IMR-90 (cell line): ENCODE data around the gene UGT2B28. TPM values are rescaled to one million over a fixed set of nuclear protein-coding genes. Genes with fewer than 3 reads are reported as not detected.
"Not testable (repeated sequence)": the region's sequence is repeated elsewhere in the genome, so short reads cannot be mapped to it uniquely, and the experiment has no call there.

Experiments
- ATAC-seq: fragments of 200-7000 bp; cut with Tn5 transposase; 2 replicates; pipeline ENCODE4 v1.9.1; 2020; ENCODE audit warnings: low read depth, mild to moderate bottlenecking, moderate library complexity
- BruUV-seq: library from RNA; stranded (reverse); fragments of 400-500 nt; replicated peaks from 2 replicates; lab custom pipeline; 2021; lab: Mats Ljungman, UMichigan
- CTCF ChIA-PET: fragments of 300-600 bp; formaldehyde crosslinking; extraction: SDS; loops from one replicate; lab custom pipeline; 2021; ENCODE audit warnings: antibody characterized with exemption; lab: Yijun Ruan, JAX
- POLR2A ChIA-PET: fragments of 300-600 bp; sonication (Branson Sonifier 250); formaldehyde crosslinking; loops from one replicate; lab custom pipeline; 2022; ENCODE audit warnings: antibody characterized with exemption; ENCODE audit not compliant: unreplicated experiment; lab: Charles Lee
- DNase-seq: peaks from one replicate; pipeline ENCODE4 v3.0.0; 2013
- H2AFZ ChIP-seq: replicated peaks from 2 replicates; pipeline ENCODE3; 2013; ENCODE audit warnings: low read length, mild to moderate bottlenecking; ENCODE audit not compliant: poor library complexity
- H2AK5ac ChIP-seq: 2 replicates; pipeline ENCODE4 v1.6.1; 2013; ENCODE audit warnings: low read depth, low read length, inconsistent platforms
- H2AK9ac ChIP-seq: replicated peaks from 2 replicates; pipeline ENCODE3; 2013; ENCODE audit warnings: mild to moderate bottlenecking, low read depth, low read length, moderate library complexity; ENCODE audit not compliant: poor library complexity
- H2BK120ac ChIP-seq: 2 replicates; pipeline ENCODE4 v1.6.1; 2013; ENCODE audit warnings: low read depth, low read length, inconsistent platforms
- H2BK15ac ChIP-seq: 3 replicates; pipeline ENCODE4 v1.6.1; 2013; ENCODE audit warnings: low read depth, low read length, inconsistent platforms
- H2BK20ac ChIP-seq: 2 replicates; pipeline ENCODE4 v1.6.1; 2013; ENCODE audit warnings: low read depth, mild to moderate bottlenecking, inconsistent platforms, low read length, moderate library complexity
- H2BK5ac ChIP-seq: 2 replicates; pipeline ENCODE4 v1.6.1; 2013; ENCODE audit warnings: mild to moderate bottlenecking, low read depth, low read length, inconsistent platforms; ENCODE audit not compliant: poor library complexity, severe bottlenecking
- H3K14ac ChIP-seq: replicated peaks from 2 replicates; pipeline ENCODE4 v1.6.1; 2013; ENCODE audit warnings: low read depth, low read length, inconsistent platforms
- H3K18ac ChIP-seq: 2 replicates; pipeline ENCODE4 v1.6.1; 2013; ENCODE audit warnings: low read depth, low read length, control low read depth
- H3K23ac ChIP-seq: 2 replicates; pipeline ENCODE4 v1.6.1; 2013; ENCODE audit warnings: low read depth, low read length, inconsistent platforms
- H3K27ac ChIP-seq: 2 replicates; pipeline ENCODE4 v1.5.1; 2013; ENCODE audit warnings: mild to moderate bottlenecking, control low read depth, low read length; ENCODE audit not compliant: insufficient read depth
- H3K27me3 ChIP-seq: 2 replicates; pipeline ENCODE4 v1.6.1; 2013; ENCODE audit warnings: low read length; ENCODE audit not compliant: control insufficient read depth, insufficient read depth
- H3K36me3 ChIP-seq: 2 replicates; pipeline ENCODE4 v1.6.1; 2013; ENCODE audit warnings: low read length, mixed read lengths; ENCODE audit not compliant: control insufficient read depth, insufficient read depth
- H3K4ac ChIP-seq: 2 replicates; pipeline ENCODE4 v1.6.1; 2013; ENCODE audit warnings: low read depth, low read length, inconsistent platforms
- H3K4me1 ChIP-seq: 2 replicates; pipeline ENCODE4 v1.6.1; 2013; ENCODE audit warnings: low read length, mixed read lengths; ENCODE audit not compliant: control insufficient read depth, insufficient read depth
- H3K4me2 ChIP-seq: 2 replicates; pipeline ENCODE4 v1.6.1; 2013; ENCODE audit warnings: low read depth, mild to moderate bottlenecking, control low read depth, low read length, moderate library complexity
- H3K4me3 ChIP-seq: 2 replicates; pipeline ENCODE4 v1.5.1; 2013; ENCODE audit warnings: low read depth, mild to moderate bottlenecking, control low read depth, low read length, moderate library complexity; ENCODE audit not compliant: insufficient read depth
- H3K56ac ChIP-seq: 2 replicates; pipeline ENCODE4 v1.6.1; 2013; ENCODE audit warnings: low read length, inconsistent platforms; ENCODE audit not compliant: insufficient read depth; ENCODE audit errors: extremely low read depth
- H3K79me1 ChIP-seq, 2 experiments: 2 replicates each; pipeline ENCODE4 v1.6.1; 2013; ENCODE audit warnings: low read length in 2 of 2, inconsistent platforms in 1 of 2, low read depth in 1 of 2
- H3K9ac ChIP-seq: 2 replicates; pipeline ENCODE4 v1.6.1; 2013; ENCODE audit warnings: low read depth, low read length, control low read depth
- H3K9me1 ChIP-seq: 2 replicates; pipeline ENCODE4 v1.6.1; 2013; ENCODE audit warnings: low read length, inconsistent platforms; ENCODE audit not compliant: insufficient read depth
- H3K9me3 ChIP-seq: 2 replicates; pipeline ENCODE4 v1.6.1; 2013; ENCODE audit warnings: low read length; ENCODE audit not compliant: control insufficient read depth, insufficient read depth
- H4K20me1 ChIP-seq: 2 replicates; pipeline ENCODE4 v1.6.1; 2013; ENCODE audit warnings: low read length, inconsistent platforms; ENCODE audit not compliant: insufficient read depth
- H4K5ac ChIP-seq: 2 replicates; pipeline ENCODE4 v1.6.1; 2013; ENCODE audit warnings: mild to moderate bottlenecking, low read depth, low read length, control low read depth
- H4K8ac ChIP-seq, 2 experiments: 2 replicates each; pipeline ENCODE4 v1.6.1; 2013; ENCODE audit warnings: low read depth in 2 of 2, low read length in 2 of 2, control low read depth in 1 of 2, inconsistent platforms in 1 of 2
- H4K91ac ChIP-seq: 2 replicates; pipeline ENCODE4 v1.6.1; 2013; ENCODE audit warnings: low read depth, low read length, inconsistent platforms; ENCODE audit not compliant: insufficient read depth
- WGBS, 2 experiments: methylation state at CpG; one replicate each; pipeline versions ENCODE4 v1.1.5 to v1.1.7; 2013; ENCODE audit warnings: missing lambda C conversion rate in 2 of 2; ENCODE audit not compliant: insufficient read length in 1 of 2; ENCODE audit errors: extremely low coverage in 2 of 2; 5-methylcytosine and 5-hydroxymethylcytosine counted together
- dilution Hi-C: fragments of 300-500 bp; cut with HindIII; formaldehyde crosslinking; loops from one replicate; pipeline ENCODE4 v1.14.3; 2018; ENCODE audit warnings: low sequenced_read_pairs; ENCODE audit not compliant: unreplicated experiment
- in situ Hi-C: fragments of 300-500 bp; cut with MboI; formaldehyde crosslinking; loops from 3 replicates; pipeline ENCODE4 v1.14.3; 2019; ENCODE audit warnings: low sequenced_read_pairs, inconsistent platforms, mixed read lengths
- intact Hi-C: fragments of 100-400 bp; cut with micrococcal nuclease; formaldehyde crosslinking; loops from 2 replicates; pipeline ENCODE4 v1.10.0; 2022
- polyA plus RNA-seq, 3 experiments: library from polyadenylated mRNA; depleted of rRNA; stranded (reverse); fragments of >200 nt; gene quantifications; 2 replicates each; pipeline ENCODE4 v1.2.3, GENCODE V29; 2012; ENCODE audit warnings: low replicate concordance in 1 of 3
- total RNA-seq: library from RNA; depleted of rRNA; stranded (reverse); fragments of >200 nt; gene quantifications from 2 replicates; pipeline ENCODE4 v1.2.3, GENCODE V29; 2012

Gene UGT2B28
- total and polyA plus RNA-seq, 2 of the 4 experiments (the other 2 are of a cell fraction), result not detected

GRCh38 chr4:69241746-69242145, 38.5 kb upstream of the UGT2B28 start:
- H3K27me3 ChIP-seq, H3K18ac ChIP-seq, BruUV-seq, POLR2A ChIA-PET, H2BK15ac ChIP-seq, H2BK5ac ChIP-seq, H3K4me1 ChIP-seq, H3K9ac ChIP-seq, ATAC-seq, H3K23ac ChIP-seq, H4K5ac ChIP-seq, H3K56ac ChIP-seq, H3K4ac ChIP-seq, in situ Hi-C loops, CTCF ChIA-PET, H3K36me3 ChIP-seq, H3K14ac ChIP-seq, H4K91ac ChIP-seq, H3K4me3 ChIP-seq, H2BK120ac ChIP-seq, H3K9me1 ChIP-seq, dilution Hi-C loops, H2BK20ac ChIP-seq, H3K27ac ChIP-seq, H2AFZ ChIP-seq, H4K8ac ChIP-seq, H3K9me3 ChIP-seq, H3K79me1 ChIP-seq, H3K4me2 ChIP-seq, H4K20me1 ChIP-seq, DNase-seq, H2AK5ac ChIP-seq, H2AK9ac ChIP-seq: not testable (repeated sequence)
- no CpG with 5 or more reads among the region's 2 CpGs for WGBS, 2 experiments
- intact Hi-C loops, result loop anchor here (5.0 kb wide), 1 partner anchor 66 kb away; no protein-coding TSS in a partner anchor

DNA sequence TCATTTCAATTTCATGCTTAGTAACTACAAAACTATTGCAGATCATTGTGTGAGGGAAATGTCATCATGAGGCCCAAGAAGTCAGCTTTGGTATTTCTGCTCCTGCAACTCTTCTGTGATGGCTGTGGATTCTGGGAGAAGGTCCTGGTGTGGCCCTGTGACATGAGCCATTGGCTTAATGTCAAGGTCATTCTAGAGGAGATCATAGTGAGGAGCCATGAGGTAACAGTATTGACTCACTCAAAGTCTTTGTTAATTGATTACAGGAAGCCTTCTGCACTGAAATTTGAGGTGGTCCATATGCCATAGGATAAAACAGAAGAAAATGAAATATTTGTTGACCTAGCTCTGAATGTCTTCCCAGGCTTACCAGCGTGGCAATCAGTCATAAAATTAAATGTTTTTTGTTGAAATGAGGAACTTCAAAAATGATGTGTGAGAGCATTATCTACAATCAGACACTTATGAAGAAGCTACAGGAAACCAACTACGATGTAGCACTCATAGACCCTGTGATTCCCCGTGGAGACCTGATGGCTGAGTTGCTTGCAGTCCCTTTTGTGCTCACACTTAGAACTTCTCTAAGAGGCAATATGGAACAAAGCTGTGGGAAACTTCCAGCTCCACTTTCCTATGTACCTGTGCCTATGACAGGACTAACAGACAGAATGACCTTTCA, 37.6 kb upstream of the UGT2B28 start:
- H2BK15ac ChIP-seq, H3K4me2 ChIP-seq, H2BK5ac ChIP-seq, H3K56ac ChIP-seq, H2AK5ac ChIP-seq, H3K14ac ChIP-seq, DNase-seq, H2AFZ ChIP-seq, H4K20me1 ChIP-seq, ATAC-seq, H3K4me1 ChIP-seq, in situ Hi-C loops, H3K9me3 ChIP-seq, H3K36me3 ChIP-seq, H2BK120ac ChIP-seq, H4K8ac ChIP-seq, H4K5ac ChIP-seq, H3K4me3 ChIP-seq, BruUV-seq, H2BK20ac ChIP-seq, H3K9me1 ChIP-seq, H3K23ac ChIP-seq, H4K91ac ChIP-seq, POLR2A ChIA-PET, CTCF ChIA-PET, H3K27me3 ChIP-seq, dilution Hi-C loops, H3K27ac ChIP-seq, H3K4ac ChIP-seq, H3K9ac ChIP-seq, H3K79me1 ChIP-seq, H2AK9ac ChIP-seq, H3K18ac ChIP-seq: not testable (repeated sequence)
- intact Hi-C loops, result loop anchor here (5.0 kb wide), 1 partner anchor 65 kb away; no protein-coding TSS in a partner anchor
- WGBS, 2 experiments, result no CpG with 5 or more reads among the region's 3 CpGs
